SW480 (cell line): ENCODE data around the gene TXN.
A peak's percentile ranks its signal among the peaks of the same experiment; 100 is the strongest.
"Not testable (repeated sequence)": the region's sequence is repeated elsewhere in the genome, so short reads cannot be mapped to it uniquely, and the experiment has no call there.

Experiments used
- DNase-seq: peaks from one replicate; pipeline ENCODE4 v3.0.0-alpha.2; 2016; ENCODE audit warnings: low spot score

Gene TXN

DNA sequence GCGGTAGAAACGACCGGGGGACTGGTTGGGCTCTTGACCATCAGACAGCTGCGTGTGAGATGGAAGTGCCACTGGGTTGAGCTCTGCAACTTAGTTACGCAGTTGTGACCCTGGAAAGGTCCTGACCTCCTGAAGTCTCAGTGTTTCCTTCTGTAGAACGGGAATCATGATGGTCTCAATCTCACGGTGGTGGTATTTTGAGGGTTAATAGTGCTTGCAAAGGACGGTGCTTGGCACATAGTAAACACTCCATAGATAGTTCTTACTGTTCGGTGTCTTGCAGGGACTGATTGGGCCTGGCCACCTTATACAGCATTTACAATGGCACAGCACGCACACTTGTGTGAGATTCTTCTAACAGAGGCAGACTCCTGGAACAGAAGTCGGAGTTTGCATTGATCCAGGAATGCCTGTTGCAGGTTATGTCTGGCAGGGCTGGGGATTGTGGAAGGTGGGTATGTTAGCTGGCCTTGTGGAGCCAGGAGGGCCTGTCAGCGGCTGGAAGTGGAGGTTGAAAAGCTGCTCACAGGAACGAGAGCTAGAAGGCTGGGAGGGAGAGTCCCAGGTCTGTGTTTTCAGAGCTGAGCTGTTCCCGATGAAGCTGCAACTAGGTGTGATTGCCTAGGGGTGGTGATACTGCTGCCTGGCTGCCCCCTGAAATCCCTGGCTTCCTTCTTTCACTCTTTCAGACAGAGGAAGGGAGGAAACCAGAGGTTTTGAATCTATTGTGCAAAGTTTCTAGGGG is 962 bp upstream of the TXN start:
- DNase-seq: peak; percentile 46

DNA sequence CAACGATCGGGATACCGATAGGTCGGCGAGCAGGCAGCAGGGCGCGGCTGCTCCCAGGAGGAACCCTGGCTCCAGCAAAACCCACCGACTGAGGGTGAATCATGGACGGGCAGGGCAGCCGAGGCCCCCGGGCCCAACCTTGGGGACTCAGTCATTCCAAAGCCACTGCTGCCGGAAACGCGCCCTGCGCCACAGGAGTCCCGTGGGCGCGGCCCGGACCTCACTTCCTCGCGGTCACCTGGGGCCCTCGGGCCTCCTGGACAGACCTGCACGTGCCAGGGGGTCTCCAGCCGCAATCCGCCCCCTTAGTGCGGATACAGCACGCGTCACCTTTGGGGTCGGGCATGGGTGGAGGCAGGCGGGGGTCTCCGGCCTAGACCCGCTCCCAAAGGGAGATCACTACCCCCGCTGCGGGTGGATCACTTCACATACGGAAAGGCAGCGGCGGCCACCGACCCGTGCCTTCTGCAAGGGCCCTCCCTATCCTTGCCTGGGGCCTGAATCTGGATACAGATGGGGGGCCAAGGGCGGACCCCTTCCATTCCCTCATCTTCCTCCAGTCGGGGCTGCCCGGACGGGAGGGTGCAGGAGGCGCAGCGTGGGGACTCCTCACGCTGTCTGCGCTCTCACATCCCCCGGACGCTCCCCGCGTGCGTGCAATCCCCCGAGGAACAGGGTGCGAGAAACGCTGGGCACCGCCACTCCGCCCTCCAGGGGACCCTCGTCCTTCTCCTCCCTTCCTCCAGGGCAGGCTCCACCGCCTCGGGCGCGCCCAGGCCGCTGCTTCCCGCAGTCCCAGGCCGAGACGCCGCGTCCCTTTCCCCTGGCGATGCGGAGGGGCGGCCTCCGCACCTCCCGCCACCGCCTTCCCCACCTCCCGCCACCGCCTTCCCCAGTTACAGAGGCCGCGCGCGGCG is 586 bp downstream of the TXN start:
- peak; percentile 72 for DNase-seq

GRCh38 chr9:110255034-110255462 is 1.3 kb downstream of the TXN start:
- no peak for DNase-seq

GRCh38 chr9:110254500-110254899 is 1.8 kb downstream of the TXN start:
- no peak for DNase-seq

DNA sequence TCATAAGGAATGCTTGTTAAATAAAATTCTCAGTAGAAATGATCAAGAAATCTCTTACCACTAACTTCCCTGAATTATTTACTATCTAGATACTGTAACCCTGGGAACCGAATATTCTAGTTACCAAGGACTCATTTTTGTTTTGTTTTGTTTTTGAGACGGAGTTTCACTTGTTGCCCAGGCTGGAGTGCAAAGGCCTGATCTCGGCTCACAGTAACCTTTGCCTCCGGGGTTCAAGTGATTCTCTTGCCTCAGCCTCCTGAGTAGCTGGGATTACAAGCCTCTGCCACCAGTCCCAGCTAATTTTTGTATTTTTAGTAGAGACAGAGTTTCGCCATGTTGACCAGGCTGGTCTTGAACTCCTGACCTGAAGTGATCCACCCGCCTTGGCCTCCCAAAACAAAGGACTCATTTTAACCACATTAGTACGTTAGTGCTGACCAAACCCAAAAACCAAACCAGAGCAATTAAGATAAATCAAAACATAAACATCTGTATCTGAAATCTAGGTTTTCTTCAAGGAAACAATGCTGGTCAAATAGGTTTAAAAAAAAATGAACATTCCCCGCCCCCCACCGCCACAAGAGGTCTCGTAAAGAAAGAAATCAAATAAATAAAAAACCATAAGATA is 3.7 kb downstream of the TXN start:
- no peak for DNase-seq

DNA sequence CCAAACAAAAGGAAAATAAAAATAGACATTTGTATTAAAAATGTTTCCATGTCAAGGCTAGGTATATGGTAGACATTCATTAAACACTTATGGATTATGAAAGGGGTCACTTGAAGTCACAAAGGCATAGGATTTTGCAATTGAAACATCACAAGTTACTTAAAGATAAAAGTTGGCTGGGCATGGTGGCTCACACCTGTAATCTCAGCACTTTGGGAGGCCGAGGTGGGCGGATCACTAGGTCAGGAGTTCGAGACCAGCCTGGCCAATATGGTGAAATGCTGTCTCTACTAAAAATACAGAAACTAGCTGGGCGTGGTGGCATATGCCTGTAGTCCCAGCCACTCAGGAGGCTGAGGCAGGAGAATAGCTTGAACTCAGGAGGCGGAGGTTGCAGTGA is 4.5 kb downstream of the TXN start:
- not testable (repeated sequence) for DNase-seq

DNA sequence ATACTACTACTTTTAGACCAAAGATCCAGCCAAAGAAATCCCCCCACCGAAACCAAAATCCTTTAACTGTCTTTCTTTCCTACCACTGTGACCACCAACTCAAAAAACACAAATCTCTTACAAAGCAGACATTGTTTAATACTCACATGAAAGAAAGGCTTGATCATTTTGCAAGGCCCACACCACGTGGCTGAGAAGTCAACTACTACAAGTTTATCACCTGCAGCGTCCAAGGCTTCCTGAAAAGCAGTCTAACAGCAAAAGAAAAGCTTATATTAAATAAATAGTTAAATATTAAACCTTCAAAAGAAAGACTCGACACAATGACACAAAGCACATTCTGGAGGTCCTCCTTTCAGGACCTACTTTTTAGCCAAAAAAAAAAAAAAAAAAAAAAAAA is 5.1 kb downstream of the TXN start:
- DNase-seq: no peak

DNA sequence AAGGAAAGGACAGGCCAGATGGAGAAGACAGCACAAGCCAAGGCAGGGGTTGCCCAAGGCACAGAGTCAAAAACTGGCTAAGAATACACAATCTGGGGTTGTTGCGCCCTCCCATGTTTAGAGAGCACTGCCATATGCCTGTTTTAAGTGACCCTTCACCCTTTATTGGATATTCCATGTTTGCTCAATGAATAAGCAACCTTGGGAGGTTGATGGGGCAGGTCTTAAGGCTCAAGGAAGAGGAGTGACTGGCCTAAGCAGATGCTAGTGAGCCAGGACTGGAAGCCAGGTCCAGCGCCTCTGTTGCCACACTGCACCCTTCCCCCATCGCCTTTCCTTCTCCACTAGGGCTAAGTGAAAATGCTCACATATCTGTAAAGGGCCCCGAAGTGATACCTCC is 6.7 kb downstream of the TXN start:
- no peak for DNase-seq

DNA sequence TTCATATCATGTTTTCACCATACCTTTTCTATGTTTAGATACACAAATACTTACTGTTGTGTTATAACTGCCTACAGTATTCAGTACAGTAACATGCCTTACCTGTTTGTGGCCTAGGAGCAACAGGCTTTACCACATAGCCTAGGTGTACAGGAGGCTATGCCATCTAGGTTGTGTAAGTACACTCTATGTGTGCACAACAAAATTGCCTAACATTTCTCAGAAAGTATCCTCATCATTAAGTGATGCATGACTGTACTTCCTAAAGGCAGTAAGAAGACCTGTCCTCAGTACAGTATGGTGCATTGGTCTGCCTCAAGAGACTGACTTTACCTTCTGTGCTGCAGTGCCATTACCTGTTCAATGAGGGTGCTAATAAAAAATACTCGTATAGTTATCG is 7.9 kb downstream of the TXN start:
- DNase-seq: no peak

GRCh38 chr9:110246214-110246613 is 10.1 kb downstream of the TXN start:
- no peak for DNase-seq

DNA sequence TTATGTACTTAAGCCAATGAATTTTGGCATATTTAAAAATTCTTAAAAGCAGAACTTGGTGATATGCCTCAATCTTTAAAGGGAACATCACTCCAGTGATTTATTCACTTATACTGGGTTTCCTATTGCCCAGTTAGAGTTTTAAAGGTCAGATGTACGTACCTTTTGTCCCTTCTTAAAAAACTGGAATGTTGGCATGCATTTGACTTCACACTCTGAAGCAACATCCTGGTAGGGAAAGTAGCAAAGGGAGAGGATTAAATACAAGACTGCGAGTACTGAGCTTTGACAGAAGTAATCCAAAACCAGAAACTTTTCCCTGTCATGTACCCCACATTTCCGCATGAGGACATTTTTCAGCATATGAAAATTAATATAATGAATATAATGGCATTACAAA is 11.7 kb downstream of the TXN start:
- no peak for DNase-seq

DNA sequence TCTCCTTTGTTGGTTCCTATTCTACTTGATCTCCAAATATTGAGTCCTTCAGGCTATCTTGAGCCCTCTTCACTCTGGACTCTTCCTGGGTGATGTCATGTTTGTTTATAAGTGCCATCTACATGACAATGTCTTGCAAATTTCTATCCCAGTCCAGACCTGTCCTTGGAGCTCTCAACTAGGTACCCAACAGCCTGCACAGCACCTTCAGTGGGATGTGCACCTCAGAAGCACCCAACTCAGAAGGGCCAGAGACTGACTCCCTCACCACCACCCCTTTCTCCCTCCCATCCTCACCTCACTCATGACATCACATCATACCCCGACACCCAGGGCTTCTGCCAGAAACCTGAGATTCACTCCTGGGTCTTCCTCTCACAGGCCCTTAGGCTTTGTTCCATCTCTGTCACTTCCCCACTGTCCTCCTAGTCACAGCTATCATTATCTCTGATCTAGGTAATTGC is 14.4 kb downstream of the TXN start:
- no peak for DNase-seq

DNA sequence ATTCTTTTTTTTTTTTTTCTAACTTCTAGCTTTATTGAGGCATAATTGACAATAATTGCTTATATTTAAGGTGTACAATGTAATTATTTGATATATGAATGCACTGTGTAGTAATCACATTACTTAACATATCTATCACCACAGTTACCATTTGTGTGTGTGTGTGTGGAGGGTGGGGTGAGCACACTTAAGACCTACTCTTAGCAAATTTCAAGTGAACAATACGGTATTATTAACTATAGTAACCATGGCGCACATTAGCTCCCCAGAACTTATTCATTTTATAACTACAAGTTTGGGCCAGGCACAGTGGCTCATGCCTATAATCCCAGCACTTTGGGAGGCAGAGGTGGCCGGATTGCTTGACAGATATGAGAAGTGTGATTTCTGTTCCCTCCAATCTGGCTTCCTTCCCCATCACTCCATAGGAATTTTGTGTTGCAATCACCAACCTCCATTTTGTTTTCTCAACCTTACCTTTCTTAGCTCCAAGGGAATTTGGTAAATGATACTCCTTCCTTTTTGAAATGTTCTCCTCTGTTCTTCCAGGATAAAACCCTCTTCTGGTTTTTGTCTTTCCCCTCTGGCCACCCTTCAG is 14.9 kb downstream of the TXN start:
- no peak for DNase-seq

DNA sequence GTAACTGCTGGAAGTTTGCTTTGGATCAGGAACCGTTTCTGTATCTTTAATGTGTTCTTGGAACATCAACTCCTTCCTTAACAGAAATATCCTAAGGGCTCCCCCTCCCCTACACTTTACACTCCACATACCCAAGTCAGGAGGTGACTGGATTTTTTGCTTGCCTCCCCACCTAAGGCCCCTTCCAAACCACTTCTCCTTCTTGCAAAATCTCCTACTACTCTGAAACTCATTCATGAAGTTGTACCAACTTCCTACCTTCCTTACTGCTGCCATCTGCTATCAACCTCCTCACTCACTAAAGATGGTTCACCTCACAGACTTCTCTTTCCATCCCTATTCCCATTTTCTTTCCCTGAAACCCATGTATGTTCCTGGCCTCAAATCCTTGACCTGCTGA is 16.1 kb downstream of the TXN start:
- no peak for DNase-seq

GRCh38 chr9:110228321-110228720 is 28.0 kb downstream of the TXN start:
- no peak for DNase-seq

GRCh38 chr9:110224583-110224982 is 31.7 kb downstream of the TXN start:
- DNase-seq: no peak

DNA sequence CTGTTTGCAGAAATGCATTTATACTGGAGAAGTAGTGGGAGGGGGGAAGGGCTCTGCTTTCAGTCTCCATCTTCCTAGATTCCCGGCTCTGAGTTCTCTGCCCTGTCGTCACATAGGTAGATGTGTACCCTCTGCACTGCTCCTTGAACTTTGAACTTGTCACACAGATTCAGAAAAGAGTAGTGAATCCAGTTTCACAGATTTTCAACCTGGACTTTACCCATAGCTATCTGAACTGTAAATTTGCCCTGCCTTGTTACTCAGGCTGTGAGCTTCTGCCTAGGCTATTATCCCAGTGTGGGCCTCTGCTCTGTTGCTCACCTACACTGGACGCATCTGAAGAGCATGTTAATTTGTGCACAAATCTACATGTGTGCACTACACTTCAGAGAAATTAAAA is 35.5 kb downstream of the TXN start:
- DNase-seq: no peak

- peak; percentile 51 for DNase-seq
Observed at GRCh38 chr9:110217656-110218099, 38.6 kb downstream of the TXN start.

DNA sequence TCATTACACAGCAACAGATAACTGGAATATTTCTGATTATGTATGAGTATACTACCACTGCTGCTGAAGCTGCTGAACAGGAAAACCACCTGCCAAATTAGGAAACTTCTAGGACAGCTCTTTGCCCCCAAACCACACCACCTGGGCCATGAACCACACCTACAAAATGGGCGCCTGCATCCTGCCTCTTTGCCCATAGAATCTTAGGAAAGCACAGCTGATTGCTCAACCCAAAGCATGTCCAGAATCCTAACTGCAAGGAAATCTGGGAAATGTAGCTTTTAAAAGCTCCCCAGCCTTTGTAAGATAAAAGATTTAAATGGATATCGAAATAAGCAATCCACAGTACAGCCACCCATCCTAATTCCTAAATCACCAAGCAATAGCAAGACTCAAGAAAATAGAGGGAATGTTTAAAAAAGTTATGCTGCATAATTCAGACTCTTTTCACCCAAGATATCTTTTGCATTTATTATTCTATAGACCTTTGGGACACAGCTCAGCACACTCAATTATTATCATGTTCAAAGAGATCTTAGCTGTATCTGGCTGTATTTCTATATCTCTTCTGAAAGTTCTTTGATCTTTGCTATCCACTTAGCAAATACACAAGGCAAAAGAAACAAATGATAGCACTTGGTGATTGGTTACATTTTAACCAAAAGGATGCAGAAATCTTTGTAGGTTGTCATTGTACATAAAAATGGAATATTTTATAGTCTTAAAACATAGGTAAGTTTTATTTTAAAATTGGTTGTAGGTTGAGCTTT is 41.5 kb downstream of the TXN start:
- peak; percentile 23 for DNase-seq

- peak; percentile 33 for DNase-seq
Observed at GRCh38 chr9:110214090-110214489, 42.2 kb downstream of the TXN start.

DNA sequence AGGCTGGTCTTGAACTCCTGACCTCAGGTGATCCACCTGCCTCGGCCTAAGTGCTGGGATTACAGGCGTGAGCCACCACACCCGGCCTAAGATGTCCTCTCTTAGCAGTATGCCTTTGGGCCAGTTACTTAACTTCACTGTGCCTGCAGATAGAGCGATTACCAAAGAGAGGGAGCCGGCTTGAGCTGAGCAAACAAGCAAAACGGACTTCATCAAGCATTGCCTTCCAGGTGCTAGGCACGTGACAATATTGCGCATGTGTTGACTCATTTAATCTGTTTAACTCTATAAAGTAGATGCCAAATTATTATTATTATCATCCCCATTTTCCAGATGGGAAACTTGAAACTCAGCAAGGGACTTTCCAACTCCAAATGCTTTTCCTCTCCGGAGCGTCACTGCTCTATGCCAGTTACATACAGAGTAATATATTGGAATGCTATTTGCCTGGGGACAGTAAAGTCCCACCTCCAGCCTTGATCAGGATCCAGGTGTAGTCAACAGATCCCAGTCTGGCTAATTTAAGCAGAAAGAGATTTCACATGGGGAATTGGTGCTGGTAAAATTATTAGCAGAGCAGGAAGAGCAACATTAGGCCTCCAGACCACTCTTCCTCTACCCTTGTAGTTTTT is 42.8 kb downstream of the TXN start:
- no peak for DNase-seq
